HCEC 1CT (cell line): ENCODE data around the gene CELF4.

Experiments used
- DNase-seq: peaks from one replicate; pipeline ENCODE4 v3.0.0-alpha.2; 2017

Gene CELF4

GRCh38 chr18:37249171-37249886 is 316.3 kb downstream of the CELF4 start:
- no peak for DNase-seq

- no peak for DNase-seq
Measured at GRCh38 chr18:37248281-37248680, 317.3 kb downstream of the CELF4 start.

DNA sequence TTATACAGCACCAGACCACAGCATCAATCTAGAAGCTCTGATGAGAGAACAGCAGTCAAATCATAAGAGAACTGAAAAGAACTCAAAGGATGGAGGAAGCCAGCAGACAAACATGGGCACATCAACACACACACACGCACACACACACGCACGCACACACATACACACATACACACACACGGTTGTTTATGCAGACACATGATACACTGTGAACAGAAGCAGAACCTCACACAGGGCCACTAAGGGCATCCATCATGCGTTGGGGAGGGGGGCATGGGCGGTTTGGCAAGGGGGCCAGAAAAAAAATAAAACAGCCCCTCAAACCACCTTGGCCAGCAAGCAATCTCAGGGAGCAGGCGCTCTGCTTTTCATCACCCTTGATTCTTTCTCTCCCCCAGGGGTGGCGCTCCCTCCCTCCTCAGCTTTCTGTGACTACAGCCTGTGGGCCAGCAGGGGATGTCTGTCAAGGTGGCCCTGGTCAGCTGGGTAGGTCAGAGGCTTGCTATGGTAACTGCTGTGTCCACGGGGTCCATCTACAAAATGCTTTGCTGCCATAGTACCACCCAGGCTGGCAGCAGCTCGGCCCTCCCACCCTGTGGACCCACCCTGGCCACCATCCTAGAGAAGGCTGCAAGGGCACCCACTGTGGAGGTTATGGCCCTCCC is 318.0 kb downstream of the CELF4 start:
- DNase-seq = no peak

- DNase-seq = no peak
Measured at GRCh38 chr18:37246779-37247340, 318.7 kb downstream of the CELF4 start.

GRCh38 chr18:37244618-37245017 is 321.0 kb downstream of the CELF4 start:
- no peak for DNase-seq

- no peak for DNase-seq
Measured at GRCh38 chr18:37243741-37244140, 321.9 kb downstream of the CELF4 start.

- DNase-seq = no peak
Measured at GRCh38 chr18:37242826-37243560, 322.6 kb downstream of the CELF4 start.

GRCh38 chr18:37242091-37242490 is 323.5 kb downstream of the CELF4 start:
- DNase-seq = no peak

- DNase-seq = no peak
Measured at GRCh38 chr18:37238282-37239108, 327.1 kb downstream of the CELF4 start.

DNA sequence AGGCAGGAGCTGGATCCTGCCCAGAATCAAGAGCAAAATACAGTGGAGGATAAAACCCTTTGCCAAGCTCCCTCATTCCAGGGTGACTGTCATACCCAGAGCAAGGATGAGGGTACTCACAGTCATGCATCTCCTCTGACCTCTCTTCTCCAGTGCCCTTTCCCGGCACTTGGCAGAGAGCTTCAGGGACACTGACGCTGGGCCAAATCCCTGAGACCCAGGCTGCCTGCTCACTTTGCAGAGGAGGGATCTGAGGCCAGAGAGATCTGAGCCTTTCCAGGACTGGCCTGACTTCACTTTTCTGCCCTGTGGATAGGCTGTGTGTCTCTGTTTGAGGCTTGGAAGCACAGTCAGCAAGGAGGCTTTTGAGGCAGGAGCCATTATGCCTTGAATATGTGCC is 330.0 kb downstream of the CELF4 start:
- DNase-seq = no peak

DNA sequence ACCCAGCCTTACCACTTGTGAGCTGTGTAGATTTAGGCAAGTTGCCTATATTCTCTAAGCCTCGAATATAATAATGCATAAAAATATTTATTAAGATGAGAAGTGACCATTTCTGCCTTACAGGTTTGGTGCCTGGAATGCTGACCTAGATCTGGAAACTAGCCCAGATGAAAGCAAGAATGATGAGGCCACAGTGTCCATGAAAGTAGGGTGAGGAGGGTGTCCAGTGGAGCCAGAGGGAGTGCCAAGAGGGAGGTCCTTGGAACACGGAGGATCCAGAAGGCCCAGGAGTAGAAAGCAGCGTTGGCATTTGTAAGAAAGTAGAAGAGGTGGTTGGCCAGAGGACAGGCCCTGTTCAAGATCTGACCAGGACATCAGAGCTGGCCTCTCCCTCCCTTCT is 334.3 kb downstream of the CELF4 start:
- no peak for DNase-seq

DNA sequence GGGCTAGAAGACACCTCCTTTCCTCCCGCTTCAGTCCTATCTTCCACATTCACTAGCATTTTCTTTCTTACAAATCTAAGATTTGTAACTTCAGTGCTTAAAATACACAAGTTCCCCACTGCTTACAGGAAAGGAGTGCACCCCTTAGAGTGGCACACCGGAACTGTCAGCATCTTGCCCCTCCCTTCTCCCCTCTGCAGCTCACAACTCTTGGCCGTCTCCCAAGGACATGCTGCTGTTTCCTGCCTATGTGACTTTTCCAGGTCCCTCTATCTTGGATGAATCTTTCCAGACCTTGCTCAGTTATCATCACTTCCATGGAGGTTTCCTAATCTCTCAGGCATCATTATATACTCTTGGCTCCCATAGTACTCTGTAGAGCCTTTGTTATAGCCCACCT is 334.8 kb downstream of the CELF4 start:
- no peak for DNase-seq

GRCh38 chr18:37225279-37225678 is 340.3 kb downstream of the CELF4 start:
- no peak for DNase-seq

GRCh38 chr18:37222999-37223378 is 342.6 kb downstream of the CELF4 start:
- DNase-seq = no peak

DNA sequence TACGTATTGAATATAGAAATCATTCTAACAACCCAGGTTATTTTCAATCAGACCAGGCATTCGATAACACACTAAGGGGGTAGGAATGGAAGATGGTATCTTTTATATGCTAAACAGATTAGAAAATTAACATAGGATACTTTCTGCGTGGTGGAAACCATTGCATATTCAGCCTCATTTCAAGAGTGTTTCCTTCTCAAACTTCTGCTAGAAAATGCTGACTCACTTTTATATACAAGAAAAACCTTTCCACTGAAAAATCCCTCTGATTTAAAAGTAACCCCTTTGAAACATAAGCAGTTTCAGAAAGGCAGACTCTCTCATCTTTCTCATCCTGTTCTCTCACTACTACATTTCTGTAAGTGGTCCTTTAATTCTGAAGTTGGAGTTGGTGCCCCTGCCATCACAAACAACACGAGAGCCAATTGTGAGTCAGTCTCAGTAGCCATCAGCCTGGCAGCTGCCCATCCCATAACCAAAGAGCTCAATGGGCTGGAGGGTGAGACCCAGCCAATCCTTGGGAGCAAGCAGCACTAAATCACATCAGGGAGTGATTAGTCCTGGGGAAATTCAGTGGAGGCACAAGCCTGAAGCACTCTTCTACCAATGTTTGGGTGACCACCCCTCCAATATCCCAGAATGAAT is 343.1 kb downstream of the CELF4 start:
- no peak for DNase-seq

- no peak for DNase-seq
Measured at GRCh38 chr18:37219257-37219656, 346.3 kb downstream of the CELF4 start.

DNA sequence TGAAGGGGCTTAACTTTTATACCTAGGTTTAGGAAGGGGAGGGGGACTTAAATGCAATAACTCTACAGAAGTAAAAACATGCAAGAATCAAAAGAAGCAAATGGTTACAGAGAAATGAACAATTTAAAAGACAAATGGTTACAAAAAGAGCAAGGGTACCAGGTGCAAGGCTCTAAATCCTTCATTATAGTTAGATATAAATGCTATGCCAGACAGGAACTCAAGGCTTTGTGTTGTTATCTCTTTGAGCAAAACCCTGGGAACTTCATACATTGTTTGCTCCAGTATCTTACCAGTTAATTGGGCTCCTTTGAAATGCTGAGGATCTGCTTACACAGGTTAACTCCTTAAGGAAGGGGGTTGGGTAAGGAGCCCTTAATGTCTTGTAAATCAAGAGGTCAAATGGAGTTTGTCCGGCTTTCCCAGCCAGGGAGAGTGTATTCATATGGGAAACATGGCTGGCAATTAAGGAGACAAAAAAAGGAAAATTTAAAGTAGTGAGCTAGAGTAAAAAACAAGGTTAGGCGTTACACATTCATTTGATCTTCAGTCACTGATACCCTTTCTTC is 347.5 kb downstream of the CELF4 start:
- DNase-seq = no peak

DNA sequence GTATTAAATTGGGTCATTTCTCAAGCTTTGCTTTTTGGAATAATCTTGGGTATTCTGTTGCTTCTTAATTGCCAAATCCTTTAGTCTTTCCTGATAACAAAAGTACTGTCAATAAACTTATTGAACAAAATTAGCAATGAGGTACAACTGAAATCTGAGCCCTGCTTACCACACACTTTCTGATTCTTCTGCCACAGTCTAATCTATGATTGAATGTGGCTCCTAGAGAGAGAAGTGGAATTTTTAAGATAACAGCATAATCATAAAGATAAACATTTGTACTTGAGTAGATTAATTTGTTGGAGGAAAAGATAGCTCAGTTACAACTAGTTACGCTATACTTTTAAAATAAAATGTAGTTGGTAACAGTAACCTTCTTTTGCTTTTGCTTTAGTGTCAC is 354.8 kb downstream of the CELF4 start:
- no peak for DNase-seq

DNA sequence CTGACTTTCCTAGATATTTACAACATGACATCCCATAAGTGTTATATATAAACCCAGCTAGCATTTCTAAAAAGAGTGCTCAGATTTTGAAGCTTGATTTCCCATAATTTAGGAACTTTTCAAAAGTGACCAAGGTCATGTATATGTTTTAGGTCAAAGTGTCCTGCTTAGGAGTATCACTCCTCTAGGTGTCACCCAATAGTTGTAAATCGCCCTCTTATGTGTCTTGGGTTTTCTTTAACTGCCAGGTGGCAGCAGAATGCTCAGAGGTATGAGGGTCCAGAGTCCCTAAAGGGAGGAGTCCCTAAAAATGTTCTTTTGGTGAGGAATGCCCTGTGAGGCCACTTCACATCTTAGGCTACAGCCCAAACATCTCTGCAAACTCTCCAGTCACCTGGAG is 358.3 kb downstream of the CELF4 start:
- no peak for DNase-seq

DNA sequence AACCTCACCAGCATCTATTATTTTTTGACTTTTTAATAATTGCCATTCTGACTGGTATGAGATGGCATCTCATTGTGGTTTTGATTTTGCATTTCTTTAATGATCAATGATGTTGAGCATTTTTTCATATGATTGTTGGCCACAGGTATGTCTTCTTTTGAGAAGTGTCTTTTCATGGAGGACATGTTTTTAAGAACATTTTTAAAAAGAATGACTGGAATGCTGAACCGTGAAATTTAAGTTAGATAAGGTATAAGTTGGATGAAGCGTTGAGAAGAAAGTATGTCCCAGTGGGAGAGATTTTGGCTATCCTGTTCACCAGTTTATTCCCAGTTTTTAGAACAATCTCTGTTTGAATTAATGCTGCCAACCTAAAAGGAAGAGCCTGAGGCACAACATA is 365.9 kb downstream of the CELF4 start:
- no peak for DNase-seq
